Nephron (organoid): ENCODE data around the gene SLC15A1.

Source experiments
- H3K27ac Mint-ChIP-seq, 3 experiments: 2 replicates each; pipeline ENCODE4 v1.8.0; 2020; ENCODE audit warnings: mixed read lengths in 3 of 3, mild to moderate bottlenecking in 2 of 3, moderate library complexity in 1 of 3
- H3K27me3 Mint-ChIP-seq: 2 replicates; pipeline ENCODE4 v1.8.0; 2021; ENCODE audit warnings: low read depth, mild to moderate bottlenecking, moderate library complexity, mixed read lengths
- H3K36me3 Mint-ChIP-seq: 2 replicates; pipeline ENCODE4 v1.8.0; 2020; ENCODE audit warnings: low read depth, mixed read lengths
- H3K4me1 Mint-ChIP-seq: 2 replicates; pipeline ENCODE4 v1.8.0; 2020; ENCODE audit warnings: mixed read lengths
- H3K4me3 Mint-ChIP-seq, 3 experiments: 2 replicates each; pipeline ENCODE4 v1.8.0; 2020; ENCODE audit warnings: mild to moderate bottlenecking in 3 of 3, mixed read lengths in 3 of 3, moderate library complexity in 2 of 3
- H3K9me3 Mint-ChIP-seq: 2 replicates; pipeline ENCODE4 v1.8.0; 2020; ENCODE audit warnings: mixed read lengths
- TF ChIP-seq, protein P1 (sequence below), 3 experiments: fragments of 200-600 bp; sonication (generic); IDR thresholded peaks; one replicate each; pipeline ENCODE4 v1.5.0; 2021; ENCODE audit warnings: antibody characterized with exemption in 3 of 3; ENCODE audit not compliant: unreplicated experiment in 3 of 3

The SLC15A1 gene

DNA sequence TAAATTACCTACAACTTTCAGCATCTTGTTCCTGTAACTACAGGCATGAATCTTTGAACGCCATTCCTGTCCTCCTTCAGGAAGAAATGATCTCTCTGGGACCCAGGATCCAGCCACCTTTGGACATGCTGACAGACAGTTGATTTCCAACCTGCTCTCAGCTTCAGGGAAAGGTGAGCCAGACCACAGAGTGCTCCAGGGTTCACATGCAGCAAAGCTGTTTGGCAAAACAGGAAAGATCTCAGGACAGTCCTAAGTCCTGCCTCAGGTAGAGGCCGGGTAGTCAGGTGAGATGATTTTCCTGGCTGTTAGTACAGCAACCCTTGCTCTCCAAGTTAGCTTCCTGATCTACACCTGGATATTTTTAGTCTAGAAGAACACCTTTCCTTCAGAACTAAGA lies 9.1 kb downstream of the SLC15A1 start:
- H3K27me3 Mint-ChIP-seq: peaks cover 9% of the 10 kb centered on the region
- H3K9me3 Mint-ChIP-seq: peaks cover 4% of the 10 kb centered on the region
- H3K4me1 Mint-ChIP-seq: no peaks in the 10 kb centered on the region
- H3K4me3 Mint-ChIP-seq: no peak overlapping the region
- no peaks in the 10 kb centered on the region for H3K36me3 Mint-ChIP-seq
- TF ChIP-seq, protein P1, sequence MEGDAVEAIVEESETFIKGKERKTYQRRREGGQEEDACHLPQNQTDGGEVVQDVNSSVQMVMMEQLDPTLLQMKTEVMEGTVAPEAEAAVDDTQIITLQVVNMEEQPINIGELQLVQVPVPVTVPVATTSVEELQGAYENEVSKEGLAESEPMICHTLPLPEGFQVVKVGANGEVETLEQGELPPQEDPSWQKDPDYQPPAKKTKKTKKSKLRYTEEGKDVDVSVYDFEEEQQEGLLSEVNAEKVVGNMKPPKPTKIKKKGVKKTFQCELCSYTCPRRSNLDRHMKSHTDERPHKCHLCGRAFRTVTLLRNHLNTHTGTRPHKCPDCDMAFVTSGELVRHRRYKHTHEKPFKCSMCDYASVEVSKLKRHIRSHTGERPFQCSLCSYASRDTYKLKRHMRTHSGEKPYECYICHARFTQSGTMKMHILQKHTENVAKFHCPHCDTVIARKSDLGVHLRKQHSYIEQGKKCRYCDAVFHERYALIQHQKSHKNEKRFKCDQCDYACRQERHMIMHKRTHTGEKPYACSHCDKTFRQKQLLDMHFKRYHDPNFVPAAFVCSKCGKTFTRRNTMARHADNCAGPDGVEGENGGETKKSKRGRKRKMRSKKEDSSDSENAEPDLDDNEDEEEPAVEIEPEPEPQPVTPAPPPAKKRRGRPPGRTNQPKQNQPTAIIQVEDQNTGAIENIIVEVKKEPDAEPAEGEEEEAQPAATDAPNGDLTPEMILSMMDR (IDR thresholded peaks at IDR 0.05; ENCODE audit: unreplicated experiment in 3 of 3): no peak
- no peak overlapping the region for H3K27ac Mint-ChIP-seq

DNA sequence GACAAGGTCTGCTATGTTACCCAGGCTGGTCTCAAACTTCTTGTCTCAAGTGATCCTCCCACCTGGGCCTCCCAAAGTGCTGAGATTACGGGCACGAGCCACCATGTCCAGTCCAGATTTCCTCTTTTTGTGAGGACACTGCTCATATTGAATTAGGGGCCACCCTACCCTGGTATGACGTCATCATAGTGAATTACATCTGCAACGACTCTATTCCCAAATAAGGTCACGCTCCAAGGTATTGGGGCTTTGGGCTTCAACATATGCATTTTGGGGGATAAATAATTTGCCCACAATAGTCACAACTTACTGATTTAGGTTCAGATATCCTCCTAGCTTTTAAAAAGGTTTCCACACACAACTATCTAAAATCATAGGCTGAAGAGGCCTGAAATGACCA lies 9.5 kb downstream of the SLC15A1 start:
- H3K27ac Mint-ChIP-seq: no peak overlapping the region
- peaks cover 8% of the 10 kb centered on the region for H3K9me3 Mint-ChIP-seq
- peaks cover 5% of the 10 kb centered on the region for H3K27me3 Mint-ChIP-seq
- TF ChIP-seq, protein P1 (IDR thresholded peaks at IDR 0.05; ENCODE audit: unreplicated experiment in 3 of 3): no peak
- H3K4me1 Mint-ChIP-seq: no peaks in the 10 kb centered on the region
- H3K36me3 Mint-ChIP-seq: peaks cover 1% of the 10 kb centered on the region
- H3K4me3 Mint-ChIP-seq: no peak overlapping the region

DNA sequence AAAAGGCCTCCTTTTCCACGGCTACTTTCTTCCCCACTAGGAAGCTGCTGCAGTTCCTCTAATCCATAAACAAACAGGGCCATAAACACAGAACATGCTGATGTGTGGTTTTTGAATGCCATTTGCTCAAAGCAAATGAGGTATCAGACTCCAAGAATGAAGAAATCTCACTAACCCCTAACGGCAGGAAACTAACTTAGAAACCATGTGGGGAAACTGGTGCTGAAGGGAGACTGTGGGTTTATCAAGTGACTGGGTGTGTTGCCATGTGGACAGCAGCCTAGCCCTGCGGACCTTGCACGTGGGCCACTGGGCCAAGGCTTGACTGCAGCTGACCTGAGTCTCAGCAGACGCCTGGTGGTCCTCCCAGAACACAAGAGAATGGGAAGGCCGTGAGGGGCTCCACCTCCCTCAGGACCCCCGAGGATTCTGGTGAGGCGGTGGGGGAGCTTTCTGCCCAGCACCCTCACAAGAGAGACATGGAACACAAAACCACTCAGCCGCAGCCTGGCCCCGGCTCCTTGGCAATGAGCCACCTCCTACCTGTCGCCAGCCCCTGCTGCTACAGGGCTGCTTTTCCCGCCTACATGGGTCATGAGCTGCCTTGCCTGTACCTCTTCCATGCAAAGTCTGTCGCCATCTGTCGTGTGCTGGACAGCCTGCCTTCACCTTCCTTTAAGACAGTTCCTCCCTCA lies 10.6 kb downstream of the SLC15A1 start:
- H3K36me3 Mint-ChIP-seq: peaks cover 6% of the 10 kb centered on the region
- no peak overlapping the region for H3K4me3 Mint-ChIP-seq

DNA sequence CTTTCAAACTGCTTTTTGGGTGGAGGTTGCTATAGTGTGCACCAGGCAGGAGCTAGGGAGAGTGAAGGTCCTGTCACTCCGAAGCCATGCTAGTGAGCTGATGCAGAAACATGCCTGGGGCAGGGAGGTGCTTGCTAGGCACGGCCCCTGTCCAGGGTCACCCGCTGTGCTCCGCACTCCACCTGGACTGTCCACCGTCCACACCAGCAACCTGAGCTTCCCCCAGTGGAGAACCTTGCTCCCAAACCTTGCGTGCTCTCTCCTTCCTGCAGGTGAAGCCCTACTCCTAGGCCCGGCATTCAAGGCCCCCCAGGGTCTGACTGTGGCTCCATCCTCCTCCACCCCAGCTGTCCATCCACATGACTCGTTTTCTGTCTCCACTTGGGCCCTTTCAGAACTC lies 12.3 kb downstream of the SLC15A1 start:
- no peak overlapping the region for H3K4me3 Mint-ChIP-seq
- TF ChIP-seq, protein P1 (IDR thresholded peaks at IDR 0.05; ENCODE audit: unreplicated experiment in 3 of 3): no peak
- H3K9me3 Mint-ChIP-seq: peaks cover 26% of the 10 kb centered on the region
- no peak overlapping the region for H3K27ac Mint-ChIP-seq
- H3K4me1 Mint-ChIP-seq: no peaks in the 10 kb centered on the region
- H3K36me3 Mint-ChIP-seq: peaks cover 6% of the 10 kb centered on the region
- H3K27me3 Mint-ChIP-seq: no peaks in the 10 kb centered on the region

More for the DNA sequence above, 10.6 kb downstream of the SLC15A1 start:
- Mint-ChIP-seq H3K27me3 (no peaks in the 10 kb centered on the region), H3K27ac (no peak overlapping the region), H3K9me3 (peaks cover 17% of the 10 kb centered on the region), H3K4me1 (no peaks in the 10 kb centered on the region)
- TF ChIP-seq, protein P1 (IDR thresholded peaks at IDR 0.05; ENCODE audit: unreplicated experiment in 3 of 3): no peak

GRCh38 chr13:98738993-98739392 lies 13.5 kb downstream of the SLC15A1 start:
- Mint-ChIP-seq H3K27ac (no peak overlapping the region), H3K4me3 (no peak overlapping the region), H3K27me3 (no peaks in the 10 kb centered on the region), H3K9me3 (peaks cover 29% of the 10 kb centered on the region), H3K4me1 (no peaks in the 10 kb centered on the region), H3K36me3 (peaks cover 6% of the 10 kb centered on the region)
- TF ChIP-seq, protein P1 (IDR thresholded peaks at IDR 0.05; ENCODE audit: unreplicated experiment in 3 of 3): no peak

DNA sequence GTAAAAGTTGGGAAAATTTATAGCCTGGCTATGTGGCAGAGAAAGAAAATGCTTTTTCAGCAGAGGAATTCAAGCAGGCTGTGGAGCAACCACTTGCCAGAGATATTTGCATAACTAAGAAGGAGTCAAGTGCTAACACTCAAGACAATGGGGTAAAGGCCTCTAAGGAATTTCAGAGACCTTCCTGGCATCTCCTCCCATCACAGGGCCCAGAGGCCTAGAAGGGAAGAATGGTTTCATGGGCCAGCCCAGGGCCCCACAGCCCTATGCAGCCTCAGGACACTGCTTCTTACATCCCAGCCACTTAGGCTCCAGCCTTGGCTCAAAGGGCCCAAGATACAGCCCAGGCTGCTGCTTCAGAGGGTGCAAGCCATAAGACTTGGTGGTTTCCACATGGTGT lies 14.3 kb downstream of the SLC15A1 start:
- Mint-ChIP-seq H3K4me1 (no peaks in the 10 kb centered on the region), H3K9me3 (peaks cover 32% of the 10 kb centered on the region), H3K36me3 (peaks cover 6% of the 10 kb centered on the region), H3K27me3 (no peaks in the 10 kb centered on the region), H3K4me3 (no peak overlapping the region), H3K27ac (no peak overlapping the region)
- TF ChIP-seq, protein P1 (IDR thresholded peaks at IDR 0.05; ENCODE audit: unreplicated experiment in 3 of 3): no peak
